PC-9 (cell line): ENCODE measurements around the gene HINT1.

ENCODE experiments used
- EZH2 ChIP-seq: fragments of 200-600 bp; sonication (generic); IDR thresholded peaks from 2 replicates; pipeline ENCODE4 v1.8.0; 2017; ENCODE audit warnings: antibody characterized with exemption, low read depth
- TF ChIP-seq, protein P1 (sequence below): fragments of 200-600 bp; sonication (generic); conservative IDR thresholded peaks from 2 replicates; pipeline ENCODE4 v1.6.1; 2017; ENCODE audit warnings: mixed run types, antibody characterized with exemption, mild to moderate bottlenecking, moderate library complexity

DNA sequence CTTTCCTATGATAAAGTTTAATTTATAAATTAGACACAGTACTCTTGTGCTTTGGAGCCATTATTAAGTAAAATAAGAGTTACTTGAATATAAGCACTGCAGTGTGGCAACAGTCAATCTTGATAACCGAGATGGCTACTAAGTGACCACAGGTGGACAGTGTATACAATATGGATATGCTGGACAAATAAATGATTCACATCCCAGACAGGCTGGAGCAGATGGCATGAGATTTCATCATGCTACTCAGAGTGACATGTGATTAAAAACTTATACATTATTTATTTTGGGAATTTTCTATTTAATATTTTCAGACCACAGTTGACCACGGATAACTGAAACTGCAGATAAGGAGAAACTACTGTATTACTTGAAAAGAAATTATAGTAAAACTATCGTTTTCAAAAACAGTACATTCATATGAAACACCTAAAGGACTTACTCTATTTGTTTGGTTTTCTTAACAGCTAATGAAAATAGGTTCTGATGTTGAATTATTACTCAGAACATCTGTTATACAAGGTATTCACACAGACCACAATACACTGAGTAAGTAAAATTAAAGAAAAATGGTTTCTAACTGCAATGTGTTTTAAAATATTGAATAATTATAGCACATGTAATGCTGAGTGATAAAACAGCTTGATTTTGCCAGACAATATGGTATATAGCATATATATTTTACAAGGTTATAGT, 21.7 kb upstream of the HINT1 start:
- TF ChIP-seq, protein P1, sequence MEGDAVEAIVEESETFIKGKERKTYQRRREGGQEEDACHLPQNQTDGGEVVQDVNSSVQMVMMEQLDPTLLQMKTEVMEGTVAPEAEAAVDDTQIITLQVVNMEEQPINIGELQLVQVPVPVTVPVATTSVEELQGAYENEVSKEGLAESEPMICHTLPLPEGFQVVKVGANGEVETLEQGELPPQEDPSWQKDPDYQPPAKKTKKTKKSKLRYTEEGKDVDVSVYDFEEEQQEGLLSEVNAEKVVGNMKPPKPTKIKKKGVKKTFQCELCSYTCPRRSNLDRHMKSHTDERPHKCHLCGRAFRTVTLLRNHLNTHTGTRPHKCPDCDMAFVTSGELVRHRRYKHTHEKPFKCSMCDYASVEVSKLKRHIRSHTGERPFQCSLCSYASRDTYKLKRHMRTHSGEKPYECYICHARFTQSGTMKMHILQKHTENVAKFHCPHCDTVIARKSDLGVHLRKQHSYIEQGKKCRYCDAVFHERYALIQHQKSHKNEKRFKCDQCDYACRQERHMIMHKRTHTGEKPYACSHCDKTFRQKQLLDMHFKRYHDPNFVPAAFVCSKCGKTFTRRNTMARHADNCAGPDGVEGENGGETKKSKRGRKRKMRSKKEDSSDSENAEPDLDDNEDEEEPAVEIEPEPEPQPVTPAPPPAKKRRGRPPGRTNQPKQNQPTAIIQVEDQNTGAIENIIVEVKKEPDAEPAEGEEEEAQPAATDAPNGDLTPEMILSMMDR, result no peak
- no peak for TF ChIP-seq EZH2
